HG03439 (cell line): ENCODE measurements around the gene YARS1.

ENCODE experiments used
- ATAC-seq: cut with Tn5 transposase; IDR thresholded peaks from one replicate; pipeline ENCODE4 v1.9.1; 2021; ENCODE audit warnings: mild to moderate bottlenecking, moderate library complexity; ENCODE audit not compliant: unreplicated experiment

Gene YARS1

GRCh38 chr1:32748926-32749325, 68.2 kb downstream of the YARS1 start:
- no peak for ATAC-seq

- no peak for ATAC-seq
These were observed 68.8 kb downstream of the YARS1 start for GRCh38 chr1:32748348-32748747.

- no peak for ATAC-seq
These were observed 71.0 kb downstream of the YARS1 start for GRCh38 chr1:32746130-32746529.

- ATAC-seq: no peak
These were observed 73.1 kb downstream of the YARS1 start for GRCh38 chr1:32744071-32744425.

- no peak for ATAC-seq
These were observed 73.6 kb downstream of the YARS1 start for GRCh38 chr1:32743380-32744070.

GRCh38 chr1:32742956-32743355, 74.2 kb downstream of the YARS1 start:
- no peak for ATAC-seq

- ATAC-seq: no peak
These were observed 74.8 kb downstream of the YARS1 start for GRCh38 chr1:32742199-32742947.

- ATAC-seq: no peak
These were observed 75.6 kb downstream of the YARS1 start for GRCh38 chr1:32741413-32742198.

- no peak for ATAC-seq
These were observed 76.1 kb downstream of the YARS1 start for GRCh38 chr1:32741059-32741412.

- no peak for ATAC-seq
These were observed 80.1 kb downstream of the YARS1 start for GRCh38 chr1:32736812-32737791.

GRCh38 chr1:32733582-32734321, 83.4 kb downstream of the YARS1 start:
- no peak for ATAC-seq

- no peak for ATAC-seq
These were observed 87.7 kb downstream of the YARS1 start for GRCh38 chr1:32729254-32730046.

- no peak for ATAC-seq
These were observed 88.6 kb downstream of the YARS1 start for GRCh38 chr1:32728413-32729077.

- ATAC-seq: no peak
These were observed 89.3 kb downstream of the YARS1 start for GRCh38 chr1:32727876-32728275.

GRCh38 chr1:32725615-32725982, 91.6 kb downstream of the YARS1 start:
- ATAC-seq: no peak
